HEK293T (cell line): ENCODE data around the gene CCDC86.

Experiments used
- FOXK2 ChIP-seq: fragments of 450-650 bp; IDR thresholded peaks from 2 replicates; pipeline ENCODE4 v1.6.1; 2016; ENCODE audit warnings: mild to moderate bottlenecking
- FOXM1 ChIP-seq: fragments of 450-650 bp; IDR thresholded peaks from 2 replicates; pipeline ENCODE4 v1.6.1; 2017; ENCODE audit warnings: mild to moderate bottlenecking, borderline replicate concordance
- TARDBP ChIP-seq: fragments of 450-650 bp; IDR thresholded peaks from 2 replicates; pipeline ENCODE4 v1.6.1; 2016
- ZNF384 ChIP-seq: fragments of 450-650 bp; IDR thresholded peaks from 2 replicates; pipeline ENCODE4 v1.6.1; 2016

DNA sequence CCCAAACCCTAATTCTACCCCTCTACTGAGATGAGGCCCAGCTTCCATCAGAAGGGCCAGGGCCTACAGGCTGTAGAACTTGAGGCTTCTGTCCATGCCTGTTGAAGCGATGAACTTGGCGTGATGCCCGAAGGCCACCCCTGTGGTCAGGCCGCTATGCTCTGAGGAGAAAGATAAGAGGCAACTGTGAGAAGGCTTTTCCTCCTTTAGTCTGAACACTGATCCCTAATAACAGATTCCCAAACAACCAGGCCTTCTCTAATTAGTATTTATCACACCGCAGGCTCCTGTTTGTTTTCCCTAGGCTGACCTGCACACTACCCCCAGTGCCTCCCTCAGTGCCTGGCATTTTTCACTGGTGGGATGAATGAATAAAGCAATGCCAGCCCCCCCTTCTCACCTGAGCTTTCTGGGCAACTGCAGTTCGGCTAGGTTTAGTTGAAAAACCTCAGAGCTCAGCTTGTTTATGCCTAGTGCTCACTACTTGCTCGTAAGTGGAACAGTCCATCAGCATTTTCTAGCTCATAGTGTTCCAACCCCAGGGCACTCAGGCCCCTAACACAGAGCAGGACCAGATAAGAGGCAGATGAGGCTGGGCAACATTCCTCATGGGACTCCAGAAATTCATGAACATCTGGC lies 49.3 kb downstream of the CCDC86 start:
- TF ChIP-seq FOXK2 (no peak), TARDBP (no peak), ZNF384 (no peak), FOXM1 (no peak)
